ENCODE measurements around the gene KLF3.

KLF3 gene

DNA sequence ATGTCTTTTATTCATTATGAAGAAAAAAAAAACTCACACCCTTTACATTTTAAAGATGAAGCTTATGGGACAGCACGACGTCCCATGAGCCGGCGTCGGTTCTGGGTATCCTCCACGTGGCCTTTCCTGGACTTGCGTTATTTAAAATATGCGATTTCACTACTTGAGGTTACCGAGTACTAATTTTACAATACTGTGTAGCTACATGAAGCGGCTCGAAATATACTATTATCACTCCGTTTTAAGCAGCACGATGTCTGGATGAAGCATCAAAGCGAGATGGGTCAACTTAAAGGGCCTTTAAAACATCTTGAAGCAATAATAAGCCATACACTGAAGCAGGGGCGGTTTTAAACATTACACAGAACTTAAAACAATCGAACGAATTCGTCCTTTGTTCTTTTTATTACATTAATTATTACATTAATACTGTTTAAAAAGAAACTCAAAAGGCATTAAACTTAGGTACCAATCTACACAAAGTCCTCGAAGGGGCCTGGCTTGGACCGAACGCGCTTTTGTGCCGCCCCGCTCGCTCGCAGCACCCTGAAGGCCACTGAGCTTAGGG, 1.4 kb upstream of the KLF3 start:
- CTCF ChIA-PET: interaction anchor here (0.6 to 0.8 kb wide), 2 partner anchors 13 to 80 kb away, joined by 3 to 4 read pairs; no protein-coding TSS in a partner anchor
- Histone ChIP-seq H3K27ac (ENCODE audit: extremely low read depth, low read depth, low read length) (peak overlapping the region; percentile 90; the same call in 1 of the 2 replicates), H3K4me3 (ENCODE audit: low read depth, low read length) (peak overlapping the region; percentile 46), H3K36me3 (ENCODE audit: control insufficient read depth in 2 of 2, insufficient read depth in 1 of 2, low read length in 2 of 2) (no peaks in the 10 kb centered on the region), H3K4me1 (ENCODE audit: control insufficient read depth, insufficient read depth, low read length) (0 out of 2 replicates have a peak, but pooled peaks cover 2% of the 10 kb centered on the region), H3K9me3 (ENCODE audit: control insufficient read depth, insufficient read depth, low read depth, low read length) (no peaks in the 10 kb centered on the region)
- TF ChIP-seq ZNF660 (tag by site-specific recombination; IDR thresholded peaks at IDR 0.05): no peak
- TF ChIP-seq, protein P1, sequence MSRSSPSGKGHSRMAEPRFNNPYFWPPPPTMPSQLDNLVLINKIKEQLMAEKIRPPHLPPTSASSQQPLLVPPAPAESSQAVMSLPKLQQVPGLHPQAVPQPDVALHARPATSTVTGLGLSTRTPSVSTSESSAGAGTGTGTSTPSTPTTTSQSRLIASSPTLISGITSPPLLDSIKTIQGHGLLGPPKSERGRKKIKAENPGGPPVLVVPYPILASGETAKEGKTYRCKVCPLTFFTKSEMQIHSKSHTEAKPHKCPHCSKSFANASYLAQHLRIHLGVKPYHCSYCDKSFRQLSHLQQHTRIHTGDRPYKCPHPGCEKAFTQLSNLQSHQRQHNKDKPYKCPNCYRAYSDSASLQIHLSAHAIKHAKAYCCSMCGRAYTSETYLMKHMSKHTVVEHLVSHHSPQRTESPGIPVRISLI (tag by site-specific recombination; IDR thresholded peaks at IDR 0.05): no peak
- POLR2A ChIA-PET: no interaction called here

DNA sequence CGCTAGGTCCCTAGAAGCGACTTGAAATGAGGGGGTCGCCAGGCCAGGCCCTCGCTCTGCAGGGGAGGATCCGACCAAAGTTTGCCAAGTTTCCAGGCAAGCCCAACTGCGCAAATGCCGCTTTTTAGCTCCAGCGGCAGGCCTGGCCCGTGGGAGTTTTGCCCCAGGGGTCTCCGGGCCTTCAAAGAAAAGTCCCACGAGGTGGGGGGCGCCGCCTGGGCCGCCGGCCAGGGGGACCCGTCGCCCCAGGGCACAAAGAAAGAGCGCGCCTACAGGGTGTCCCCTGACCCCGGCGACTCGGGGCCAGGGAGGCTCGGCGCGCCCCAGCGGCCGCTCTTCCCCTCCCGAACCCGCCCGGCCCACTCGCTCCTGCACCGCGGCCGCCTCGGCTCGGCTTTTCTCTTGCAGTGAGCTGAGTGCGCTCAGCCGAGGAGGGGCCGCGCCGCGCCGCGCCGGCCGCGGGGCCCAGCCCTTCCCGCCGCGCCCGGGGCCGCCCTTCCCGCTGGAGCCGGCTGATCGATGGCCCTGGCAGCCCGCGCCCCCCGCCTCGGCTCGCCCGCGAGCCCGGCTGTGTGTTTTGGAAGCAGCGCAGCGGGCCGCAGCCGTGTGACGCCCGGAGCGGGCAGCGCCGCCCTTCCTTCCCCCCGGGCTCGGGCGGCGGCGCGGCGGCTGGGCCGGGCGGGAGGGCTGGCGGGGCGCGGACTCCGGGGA, 754 bp upstream of the KLF3 start:
- H3K4me3 ChIP-seq (ENCODE audit: low read depth, low read length): peak overlapping the region; percentile 46
- H3K36me3 ChIP-seq (ENCODE audit: control insufficient read depth in 2 of 2, insufficient read depth in 1 of 2, low read length in 2 of 2): no peaks in the 10 kb centered on the region
- H3K27ac ChIP-seq (ENCODE audit: extremely low read depth, low read depth, low read length): peak overlapping the region; percentile 90
- no peaks in the 10 kb centered on the region for H3K9me3 ChIP-seq (ENCODE audit: control insufficient read depth, insufficient read depth, low read depth, low read length)
- POLR2A ChIA-PET: no interaction called here
- TF ChIP-seq GLIS2 (tag by site-specific recombination; IDR thresholded peaks at IDR 0.05): 0 out of 2 replicates have a peak, but pooled peaks have one; percentile 37
- TF ChIP-seq ZBTB17 (tag by site-specific recombination; IDR thresholded peaks at IDR 0.05): no peak
- no peak for TF ChIP-seq ZNF24 (tag by site-specific recombination; IDR thresholded peaks at IDR 0.05)
- 0 out of 2 replicates have a peak, but pooled peaks have one; percentile 10 for TF ChIP-seq GLIS1 (tag by site-specific recombination; IDR thresholded peaks at IDR 0.05)
- no peak for TF ChIP-seq ZNF707 (tag by site-specific recombination; IDR thresholded peaks at IDR 0.05)
- peak; percentile 43; the same call in 1 of the 2 replicates for TF ChIP-seq ZFHX2 (tag by site-specific recombination; conservative IDR thresholded peaks at IDR 0.05)
- TF ChIP-seq, protein P2, sequence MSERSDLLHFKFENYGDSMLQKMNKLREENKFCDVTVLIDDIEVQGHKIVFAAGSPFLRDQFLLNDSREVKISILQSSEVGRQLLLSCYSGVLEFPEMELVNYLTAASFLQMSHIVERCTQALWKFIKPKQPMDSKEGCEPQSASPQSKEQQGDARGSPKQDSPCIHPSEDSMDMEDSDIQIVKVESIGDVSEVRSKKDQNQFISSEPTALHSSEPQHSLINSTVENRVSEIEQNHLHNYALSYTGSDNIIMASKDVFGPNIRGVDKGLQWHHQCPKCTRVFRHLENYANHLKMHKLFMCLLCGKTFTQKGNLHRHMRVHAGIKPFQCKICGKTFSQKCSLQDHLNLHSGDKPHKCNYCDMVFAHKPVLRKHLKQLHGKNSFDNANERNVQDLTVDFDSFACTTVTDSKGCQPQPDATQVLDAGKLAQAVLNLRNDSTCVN (tag by site-specific recombination; optimal IDR thresholded peaks at IDR 0.05): peak; percentile 43
- TF ChIP-seq, protein P3, sequence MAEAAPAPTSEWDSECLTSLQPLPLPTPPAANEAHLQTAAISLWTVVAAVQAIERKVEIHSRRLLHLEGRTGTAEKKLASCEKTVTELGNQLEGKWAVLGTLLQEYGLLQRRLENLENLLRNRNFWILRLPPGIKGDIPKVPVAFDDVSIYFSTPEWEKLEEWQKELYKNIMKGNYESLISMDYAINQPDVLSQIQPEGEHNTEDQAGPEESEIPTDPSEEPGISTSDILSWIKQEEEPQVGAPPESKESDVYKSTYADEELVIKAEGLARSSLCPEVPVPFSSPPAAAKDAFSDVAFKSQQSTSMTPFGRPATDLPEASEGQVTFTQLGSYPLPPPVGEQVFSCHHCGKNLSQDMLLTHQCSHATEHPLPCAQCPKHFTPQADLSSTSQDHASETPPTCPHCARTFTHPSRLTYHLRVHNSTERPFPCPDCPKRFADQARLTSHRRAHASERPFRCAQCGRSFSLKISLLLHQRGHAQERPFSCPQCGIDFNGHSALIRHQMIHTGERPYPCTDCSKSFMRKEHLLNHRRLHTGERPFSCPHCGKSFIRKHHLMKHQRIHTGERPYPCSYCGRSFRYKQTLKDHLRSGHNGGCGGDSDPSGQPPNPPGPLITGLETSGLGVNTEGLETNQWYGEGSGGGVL (tag by site-specific recombination; IDR thresholded peaks at IDR 0.05): no peak
- TF ChIP-seq ZBTB8A (tag by site-specific recombination; IDR thresholded peaks at IDR 0.05): peak; percentile 32; the same call in 1 of the 2 replicates
- no peak for TF ChIP-seq ZNF155 (tag by site-specific recombination; IDR thresholded peaks at IDR 0.05)
- peak; percentile 55 for TF ChIP-seq ZIC2 (tag by site-specific recombination; IDR thresholded peaks at IDR 0.05)
- TF ChIP-seq, protein P4, sequence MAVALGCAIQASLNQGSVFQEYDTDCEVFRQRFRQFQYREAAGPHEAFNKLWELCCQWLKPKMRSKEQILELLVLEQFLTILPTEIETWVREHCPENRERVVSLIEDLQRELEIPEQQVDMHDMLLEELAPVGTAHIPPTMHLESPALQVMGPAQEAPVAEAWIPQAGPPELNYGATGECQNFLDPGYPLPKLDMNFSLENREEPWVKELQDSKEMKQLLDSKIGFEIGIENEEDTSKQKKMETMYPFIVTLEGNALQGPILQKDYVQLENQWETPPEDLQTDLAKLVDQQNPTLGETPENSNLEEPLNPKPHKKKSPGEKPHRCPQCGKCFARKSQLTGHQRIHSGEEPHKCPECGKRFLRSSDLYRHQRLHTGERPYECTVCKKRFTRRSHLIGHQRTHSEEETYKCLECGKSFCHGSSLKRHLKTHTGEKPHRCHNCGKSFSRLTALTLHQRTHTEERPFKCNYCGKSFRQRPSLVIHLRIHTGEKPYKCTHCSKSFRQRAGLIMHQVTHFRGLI (tag by site-specific recombination; IDR thresholded peaks at IDR 0.05): peak; percentile 64
- TF ChIP-seq ZNF292 (tag by site-specific recombination; IDR thresholded peaks at IDR 0.05; ENCODE audit: borderline replicate concordance, low read depth): no peak
- CTCF ChIA-PET: interaction anchor here (0.6 to 0.8 kb wide), 2 partner anchors 12 to 81 kb away, joined by 3 to 4 read pairs; no protein-coding TSS in a partner anchor
- H3K4me1 ChIP-seq (ENCODE audit: control insufficient read depth, insufficient read depth, low read length): 0 out of 2 replicates have a peak, but pooled peaks cover 4% of the 10 kb centered on the region
